ENCODE data around the gene RFT1.

The RFT1 gene

GRCh38 chr3:53109891-53110771 lies 20.1 kb downstream of the RFT1 start:
- peak; percentile 92 for DNase-seq (ENCODE audit: low read depth)
- peak; percentile 97 for TF ChIP-seq CTCF (conservative IDR thresholded peaks at IDR 0.05; ENCODE audit: low read length)
- peak overlapping the region; percentile 5; the same call in 1 of the 2 replicates for H3K4me3 ChIP-seq (ENCODE audit: low read length)

GRCh38 chr3:53109190-53109589 lies 21.0 kb downstream of the RFT1 start:
- no peak overlapping the region for H3K4me3 ChIP-seq (ENCODE audit: low read length)
- no peak for TF ChIP-seq CTCF (conservative IDR thresholded peaks at IDR 0.05; ENCODE audit: low read length)
- peak; percentile 76 for DNase-seq (ENCODE audit: low read depth)

GRCh38 chr3:53104762-53105161 lies 25.5 kb downstream of the RFT1 start:
- DNase-seq (ENCODE audit: low read depth) = peak; percentile 21
- no peak for TF ChIP-seq CTCF (conservative IDR thresholded peaks at IDR 0.05; ENCODE audit: low read length)
- no peak overlapping the region for H3K4me3 ChIP-seq (ENCODE audit: low read length)

GRCh38 chr3:53103397-53104296 lies 26.6 kb downstream of the RFT1 start:
- no peak for TF ChIP-seq CTCF (conservative IDR thresholded peaks at IDR 0.05; ENCODE audit: low read length)
- no peak overlapping the region for H3K4me3 ChIP-seq (ENCODE audit: low read length)
- DNase-seq (ENCODE audit: low read depth) = peak; percentile 10

GRCh38 chr3:53102601-53103147 lies 27.6 kb downstream of the RFT1 start:
- no peak for TF ChIP-seq CTCF (conservative IDR thresholded peaks at IDR 0.05; ENCODE audit: low read length)

GRCh38 chr3:53101956-53102355 lies 28.3 kb downstream of the RFT1 start:
- H3K4me3 ChIP-seq (ENCODE audit: low read length) = no peak overlapping the region
- no peak for DNase-seq (ENCODE audit: low read depth)
- TF ChIP-seq CTCF (conservative IDR thresholded peaks at IDR 0.05; ENCODE audit: low read length) = no peak

More at GRCh38 chr3:53102601-53103147, 27.6 kb downstream of the RFT1 start:
- H3K4me3 ChIP-seq (ENCODE audit: low read length) = no peak overlapping the region
- peak; percentile 10 for DNase-seq (ENCODE audit: low read depth)
